ENCODE results near the gene NOL4L.

DNA sequence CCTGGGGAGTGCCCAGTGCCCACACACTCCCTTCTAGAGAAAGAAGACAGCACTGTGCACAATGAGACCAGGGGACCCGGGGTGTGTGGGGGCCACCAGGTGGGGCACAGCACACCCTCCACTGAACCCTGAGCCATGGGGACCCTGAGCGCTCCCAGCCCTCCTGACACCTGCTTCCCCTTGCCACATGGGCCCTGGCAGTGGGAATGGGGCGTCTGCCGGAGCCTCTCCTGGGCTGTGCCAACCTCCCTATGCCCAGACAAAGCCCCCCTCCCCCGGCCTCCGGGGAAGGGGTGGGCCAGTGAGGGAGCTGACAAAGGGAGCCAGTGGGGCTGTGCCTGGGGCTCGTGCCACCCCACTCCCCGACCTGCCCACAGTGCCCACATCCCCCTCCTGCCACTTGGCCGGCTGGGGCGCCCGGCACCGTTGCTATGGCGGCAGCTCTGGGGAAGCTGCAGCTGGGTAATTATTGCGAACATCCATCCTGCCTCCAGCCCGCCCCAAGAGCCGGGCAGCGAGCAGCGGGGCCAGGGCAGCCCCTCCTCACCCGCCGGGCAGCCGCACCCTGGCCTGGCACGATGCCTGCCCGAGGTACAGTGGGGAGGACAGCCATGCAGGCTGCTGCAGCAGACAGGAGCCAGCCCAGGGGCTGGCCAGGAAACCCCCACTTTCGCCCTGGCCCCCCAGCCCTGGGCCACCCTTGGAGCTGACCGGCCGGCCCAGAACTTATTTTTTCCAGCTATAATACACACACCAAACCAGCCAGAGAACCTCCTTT is 41.9 kb upstream of the NOL4L start:
- TF ChIP-seq, protein P1, sequence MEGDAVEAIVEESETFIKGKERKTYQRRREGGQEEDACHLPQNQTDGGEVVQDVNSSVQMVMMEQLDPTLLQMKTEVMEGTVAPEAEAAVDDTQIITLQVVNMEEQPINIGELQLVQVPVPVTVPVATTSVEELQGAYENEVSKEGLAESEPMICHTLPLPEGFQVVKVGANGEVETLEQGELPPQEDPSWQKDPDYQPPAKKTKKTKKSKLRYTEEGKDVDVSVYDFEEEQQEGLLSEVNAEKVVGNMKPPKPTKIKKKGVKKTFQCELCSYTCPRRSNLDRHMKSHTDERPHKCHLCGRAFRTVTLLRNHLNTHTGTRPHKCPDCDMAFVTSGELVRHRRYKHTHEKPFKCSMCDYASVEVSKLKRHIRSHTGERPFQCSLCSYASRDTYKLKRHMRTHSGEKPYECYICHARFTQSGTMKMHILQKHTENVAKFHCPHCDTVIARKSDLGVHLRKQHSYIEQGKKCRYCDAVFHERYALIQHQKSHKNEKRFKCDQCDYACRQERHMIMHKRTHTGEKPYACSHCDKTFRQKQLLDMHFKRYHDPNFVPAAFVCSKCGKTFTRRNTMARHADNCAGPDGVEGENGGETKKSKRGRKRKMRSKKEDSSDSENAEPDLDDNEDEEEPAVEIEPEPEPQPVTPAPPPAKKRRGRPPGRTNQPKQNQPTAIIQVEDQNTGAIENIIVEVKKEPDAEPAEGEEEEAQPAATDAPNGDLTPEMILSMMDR (conservative IDR thresholded peaks at IDR 0.05; ENCODE audit: low read depth in 2 of 2) = no peak
- no peak for TF ChIP-seq EZH2 (IDR thresholded peaks at IDR 0.05; ENCODE audit: low read depth, unreplicated experiment)
- TF ChIP-seq, protein P2, sequence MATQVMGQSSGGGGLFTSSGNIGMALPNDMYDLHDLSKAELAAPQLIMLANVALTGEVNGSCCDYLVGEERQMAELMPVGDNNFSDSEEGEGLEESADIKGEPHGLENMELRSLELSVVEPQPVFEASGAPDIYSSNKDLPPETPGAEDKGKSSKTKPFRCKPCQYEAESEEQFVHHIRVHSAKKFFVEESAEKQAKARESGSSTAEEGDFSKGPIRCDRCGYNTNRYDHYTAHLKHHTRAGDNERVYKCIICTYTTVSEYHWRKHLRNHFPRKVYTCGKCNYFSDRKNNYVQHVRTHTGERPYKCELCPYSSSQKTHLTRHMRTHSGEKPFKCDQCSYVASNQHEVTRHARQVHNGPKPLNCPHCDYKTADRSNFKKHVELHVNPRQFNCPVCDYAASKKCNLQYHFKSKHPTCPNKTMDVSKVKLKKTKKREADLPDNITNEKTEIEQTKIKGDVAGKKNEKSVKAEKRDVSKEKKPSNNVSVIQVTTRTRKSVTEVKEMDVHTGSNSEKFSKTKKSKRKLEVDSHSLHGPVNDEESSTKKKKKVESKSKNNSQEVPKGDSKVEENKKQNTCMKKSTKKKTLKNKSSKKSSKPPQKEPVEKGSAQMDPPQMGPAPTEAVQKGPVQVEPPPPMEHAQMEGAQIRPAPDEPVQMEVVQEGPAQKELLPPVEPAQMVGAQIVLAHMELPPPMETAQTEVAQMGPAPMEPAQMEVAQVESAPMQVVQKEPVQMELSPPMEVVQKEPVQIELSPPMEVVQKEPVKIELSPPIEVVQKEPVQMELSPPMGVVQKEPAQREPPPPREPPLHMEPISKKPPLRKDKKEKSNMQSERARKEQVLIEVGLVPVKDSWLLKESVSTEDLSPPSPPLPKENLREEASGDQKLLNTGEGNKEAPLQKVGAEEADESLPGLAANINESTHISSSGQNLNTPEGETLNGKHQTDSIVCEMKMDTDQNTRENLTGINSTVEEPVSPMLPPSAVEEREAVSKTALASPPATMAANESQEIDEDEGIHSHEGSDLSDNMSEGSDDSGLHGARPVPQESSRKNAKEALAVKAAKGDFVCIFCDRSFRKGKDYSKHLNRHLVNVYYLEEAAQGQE (IDR thresholded peaks at IDR 0.05; ENCODE audit: unreplicated experiment) = no peak
- TF ChIP-seq JUNB (IDR thresholded peaks at IDR 0.05; ENCODE audit: unreplicated experiment) = no peak
- no peak for TF ChIP-seq POLR2AphosphoS5 (IDR thresholded peaks at IDR 0.05; ENCODE audit: low read depth)
- no peak for TF ChIP-seq CREB1 (CRISPR knock-in tag; IDR thresholded peaks at IDR 0.05; ENCODE audit: low read depth)
- no peak for TF ChIP-seq EZH2phosphoT487 (IDR thresholded peaks at IDR 0.05; ENCODE audit: unreplicated experiment)
- TF ChIP-seq, protein P3, sequence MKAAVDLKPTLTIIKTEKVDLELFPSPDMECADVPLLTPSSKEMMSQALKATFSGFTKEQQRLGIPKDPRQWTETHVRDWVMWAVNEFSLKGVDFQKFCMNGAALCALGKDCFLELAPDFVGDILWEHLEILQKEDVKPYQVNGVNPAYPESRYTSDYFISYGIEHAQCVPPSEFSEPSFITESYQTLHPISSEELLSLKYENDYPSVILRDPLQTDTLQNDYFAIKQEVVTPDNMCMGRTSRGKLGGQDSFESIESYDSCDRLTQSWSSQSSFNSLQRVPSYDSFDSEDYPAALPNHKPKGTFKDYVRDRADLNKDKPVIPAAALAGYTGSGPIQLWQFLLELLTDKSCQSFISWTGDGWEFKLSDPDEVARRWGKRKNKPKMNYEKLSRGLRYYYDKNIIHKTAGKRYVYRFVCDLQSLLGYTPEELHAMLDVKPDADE (IDR thresholded peaks at IDR 0.05) = no peak
- TF ChIP-seq ZNF331 (CRISPR knock-in tag; IDR thresholded peaks at IDR 0.05; ENCODE audit: low read depth) = no peak
- TF ChIP-seq, protein P4, sequence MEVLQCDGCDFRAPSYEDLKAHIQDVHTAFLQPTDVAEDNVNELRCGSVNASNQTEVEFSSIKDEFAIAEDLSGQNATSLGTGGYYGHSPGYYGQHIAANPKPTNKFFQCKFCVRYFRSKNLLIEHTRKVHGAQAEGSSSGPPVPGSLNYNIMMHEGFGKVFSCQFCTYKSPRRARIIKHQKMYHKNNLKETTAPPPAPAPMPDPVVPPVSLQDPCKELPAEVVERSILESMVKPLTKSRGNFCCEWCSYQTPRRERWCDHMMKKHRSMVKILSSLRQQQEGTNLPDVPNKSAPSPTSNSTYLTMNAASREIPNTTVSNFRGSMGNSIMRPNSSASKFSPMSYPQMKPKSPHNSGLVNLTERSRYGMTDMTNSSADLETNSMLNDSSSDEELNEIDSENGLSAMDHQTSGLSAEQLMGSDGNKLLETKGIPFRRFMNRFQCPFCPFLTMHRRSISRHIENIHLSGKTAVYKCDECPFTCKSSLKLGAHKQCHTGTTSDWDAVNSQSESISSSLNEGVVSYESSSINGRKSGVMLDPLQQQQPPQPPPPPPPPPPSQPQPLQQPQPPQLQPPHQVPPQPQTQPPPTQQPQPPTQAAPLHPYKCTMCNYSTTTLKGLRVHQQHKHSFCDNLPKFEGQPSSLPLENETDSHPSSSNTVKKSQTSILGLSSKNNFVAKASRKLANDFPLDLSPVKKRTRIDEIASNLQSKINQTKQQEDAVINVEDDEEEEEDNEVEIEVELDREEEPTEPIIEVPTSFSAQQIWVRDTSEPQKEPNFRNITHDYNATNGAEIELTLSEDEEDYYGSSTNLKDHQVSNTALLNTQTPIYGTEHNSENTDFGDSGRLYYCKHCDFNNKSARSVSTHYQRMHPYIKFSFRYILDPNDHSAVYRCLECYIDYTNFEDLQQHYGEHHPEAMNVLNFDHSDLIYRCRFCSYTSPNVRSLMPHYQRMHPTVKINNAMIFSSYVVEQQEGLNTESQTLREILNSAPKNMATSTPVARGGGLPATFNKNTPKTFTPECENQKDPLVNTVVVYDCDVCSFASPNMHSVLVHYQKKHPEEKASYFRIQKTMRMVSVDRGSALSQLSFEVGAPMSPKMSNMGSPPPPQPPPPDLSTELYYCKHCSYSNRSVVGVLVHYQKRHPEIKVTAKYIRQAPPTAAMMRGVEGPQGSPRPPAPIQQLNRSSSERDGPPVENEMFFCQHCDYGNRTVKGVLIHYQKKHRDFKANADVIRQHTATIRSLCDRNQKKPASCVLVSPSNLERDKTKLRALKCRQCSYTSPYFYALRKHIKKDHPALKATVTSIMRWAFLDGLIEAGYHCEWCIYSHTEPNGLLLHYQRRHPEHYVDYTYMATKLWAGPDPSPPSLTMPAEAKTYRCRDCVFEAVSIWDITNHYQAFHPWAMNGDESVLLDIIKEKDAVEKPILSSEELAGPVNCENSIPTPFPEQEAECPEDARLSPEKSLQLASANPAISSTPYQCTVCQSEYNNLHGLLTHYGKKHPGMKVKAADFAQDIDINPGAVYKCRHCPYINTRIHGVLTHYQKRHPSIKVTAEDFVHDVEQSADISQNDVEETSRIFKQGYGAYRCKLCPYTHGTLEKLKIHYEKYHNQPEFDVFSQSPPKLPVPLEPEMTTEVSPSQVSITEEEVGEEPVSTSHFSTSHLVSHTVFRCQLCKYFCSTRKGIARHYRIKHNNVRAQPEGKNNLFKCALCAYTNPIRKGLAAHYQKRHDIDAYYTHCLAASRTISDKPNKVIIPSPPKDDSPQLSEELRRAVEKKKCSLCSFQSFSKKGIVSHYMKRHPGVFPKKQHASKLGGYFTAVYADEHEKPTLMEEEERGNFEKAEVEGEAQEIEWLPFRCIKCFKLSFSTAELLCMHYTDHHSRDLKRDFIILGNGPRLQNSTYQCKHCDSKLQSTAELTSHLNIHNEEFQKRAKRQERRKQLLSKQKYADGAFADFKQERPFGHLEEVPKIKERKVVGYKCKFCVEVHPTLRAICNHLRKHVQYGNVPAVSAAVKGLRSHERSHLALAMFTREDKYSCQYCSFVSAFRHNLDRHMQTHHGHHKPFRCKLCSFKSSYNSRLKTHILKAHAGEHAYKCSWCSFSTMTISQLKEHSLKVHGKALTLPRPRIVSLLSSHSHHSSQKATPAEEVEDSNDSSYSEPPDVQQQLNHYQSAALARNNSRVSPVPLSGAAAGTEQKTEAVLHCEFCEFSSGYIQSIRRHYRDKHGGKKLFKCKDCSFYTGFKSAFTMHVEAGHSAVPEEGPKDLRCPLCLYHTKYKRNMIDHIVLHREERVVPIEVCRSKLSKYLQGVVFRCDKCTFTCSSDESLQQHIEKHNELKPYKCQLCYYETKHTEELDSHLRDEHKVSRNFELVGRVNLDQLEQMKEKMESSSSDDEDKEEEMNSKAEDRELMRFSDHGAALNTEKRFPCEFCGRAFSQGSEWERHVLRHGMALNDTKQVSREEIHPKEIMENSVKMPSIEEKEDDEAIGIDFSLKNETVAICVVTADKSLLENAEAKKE (CRISPR knock-in tag; IDR thresholded peaks at IDR 0.05) = no peak
- no peak for TF ChIP-seq STAT1 (IDR thresholded peaks at IDR 0.05; ENCODE audit: unreplicated experiment)
- no peak for TF ChIP-seq ZNF114 (CRISPR knock-in tag; IDR thresholded peaks at IDR 0.05)
- TF ChIP-seq NANOG (IDR thresholded peaks at IDR 0.05; ENCODE audit: borderline replicate concordance) = no peak

Measured in GM23338 (cell line).